HFFc6 (cell line): ENCODE results near the gene KIRREL3. TPM values are rescaled to one million over a fixed set of nuclear protein-coding genes. Genes with fewer than 3 reads are reported as not detected.

Source experiments
- DNase-seq: peaks from one replicate; pipeline ENCODE4 v3.0.0-alpha.2; 2018
- H3K27ac Mint-ChIP-seq: 2 replicates; pipeline ENCODE4 v1.8.0; 2020; ENCODE audit warnings: mild to moderate bottlenecking, mixed read lengths
- H3K27me3 Mint-ChIP-seq: 2 replicates; pipeline ENCODE4 v1.8.0; 2021; ENCODE audit warnings: mild to moderate bottlenecking, moderate library complexity, mixed read lengths; ENCODE audit not compliant: insufficient read depth
- H3K36me3 Mint-ChIP-seq: 2 replicates; pipeline ENCODE4 v1.8.0; 2021; ENCODE audit warnings: low read depth, mixed read lengths
- H3K4me1 Mint-ChIP-seq: 2 replicates; pipeline ENCODE4 v1.8.0; 2020; ENCODE audit warnings: low read depth, mixed read lengths
- H3K4me3 Mint-ChIP-seq: 2 replicates; pipeline ENCODE4 v1.8.0; 2020; ENCODE audit warnings: mild to moderate bottlenecking, moderate library complexity, mixed read lengths
- H3K9me3 Mint-ChIP-seq: 2 replicates; pipeline ENCODE4 v1.8.0; 2020; ENCODE audit warnings: mild to moderate bottlenecking, mixed read lengths
- total RNA-seq, 6 experiments: library from RNA; stranded (reverse); fragmentation: NEBNext Ultra II Directional; extraction: Animal tissue kit (Norgen Biotek cat#: 25700); gene quantifications; 2 replicates in 1 of 6; 3 replicates in 5 of 6; pipeline ENCODE4 v1.2.3, GENCODE V29; 2021
- TF ChIP-seq, protein P1 (sequence below): fragments of 200-600 bp; sonication (generic); IDR thresholded peaks from 2 replicates; pipeline ENCODE4 v1.5.0; 2021; ENCODE audit warnings: antibody characterized with exemption, mild to moderate bottlenecking

KIRREL3 gene
- total RNA-seq, 6 experiments from 2014 or later: 22.2 to 38.2 (median 33.2) TPM

DNA sequence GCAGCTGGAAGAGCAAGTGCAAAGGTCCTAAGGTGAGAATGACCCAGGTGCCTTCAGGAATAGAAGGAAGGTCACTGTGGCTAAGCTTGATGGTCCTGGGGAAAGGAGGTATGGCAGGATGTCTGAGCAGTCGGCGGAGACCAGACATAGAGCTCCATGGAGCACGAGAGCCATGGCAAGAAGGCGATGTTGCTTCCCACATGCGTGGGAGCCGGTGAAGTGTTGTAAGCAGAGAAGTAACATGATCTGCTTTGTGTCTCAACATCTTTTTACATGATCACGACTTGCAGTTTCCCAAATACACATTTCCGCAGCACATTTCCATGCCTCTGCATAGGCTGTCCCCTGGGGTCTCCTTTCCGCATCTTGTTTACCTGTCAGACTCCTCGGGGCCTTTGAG lies 231.9 kb downstream of the KIRREL3 start:
- H3K36me3 Mint-ChIP-seq: peaks cover 15% of the 10 kb centered on the region
- DNase-seq: no peak
- TF ChIP-seq, protein P1, sequence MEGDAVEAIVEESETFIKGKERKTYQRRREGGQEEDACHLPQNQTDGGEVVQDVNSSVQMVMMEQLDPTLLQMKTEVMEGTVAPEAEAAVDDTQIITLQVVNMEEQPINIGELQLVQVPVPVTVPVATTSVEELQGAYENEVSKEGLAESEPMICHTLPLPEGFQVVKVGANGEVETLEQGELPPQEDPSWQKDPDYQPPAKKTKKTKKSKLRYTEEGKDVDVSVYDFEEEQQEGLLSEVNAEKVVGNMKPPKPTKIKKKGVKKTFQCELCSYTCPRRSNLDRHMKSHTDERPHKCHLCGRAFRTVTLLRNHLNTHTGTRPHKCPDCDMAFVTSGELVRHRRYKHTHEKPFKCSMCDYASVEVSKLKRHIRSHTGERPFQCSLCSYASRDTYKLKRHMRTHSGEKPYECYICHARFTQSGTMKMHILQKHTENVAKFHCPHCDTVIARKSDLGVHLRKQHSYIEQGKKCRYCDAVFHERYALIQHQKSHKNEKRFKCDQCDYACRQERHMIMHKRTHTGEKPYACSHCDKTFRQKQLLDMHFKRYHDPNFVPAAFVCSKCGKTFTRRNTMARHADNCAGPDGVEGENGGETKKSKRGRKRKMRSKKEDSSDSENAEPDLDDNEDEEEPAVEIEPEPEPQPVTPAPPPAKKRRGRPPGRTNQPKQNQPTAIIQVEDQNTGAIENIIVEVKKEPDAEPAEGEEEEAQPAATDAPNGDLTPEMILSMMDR: no peak
- H3K4me1 Mint-ChIP-seq: peaks cover 30% of the 10 kb centered on the region
- no peak overlapping the region for H3K27ac Mint-ChIP-seq
- peaks cover 5% of the 10 kb centered on the region; the same call in 1 of the 2 replicates for H3K27me3 Mint-ChIP-seq
- no peaks in the 10 kb centered on the region for H3K9me3 Mint-ChIP-seq
- no peak overlapping the region for H3K4me3 Mint-ChIP-seq

DNA sequence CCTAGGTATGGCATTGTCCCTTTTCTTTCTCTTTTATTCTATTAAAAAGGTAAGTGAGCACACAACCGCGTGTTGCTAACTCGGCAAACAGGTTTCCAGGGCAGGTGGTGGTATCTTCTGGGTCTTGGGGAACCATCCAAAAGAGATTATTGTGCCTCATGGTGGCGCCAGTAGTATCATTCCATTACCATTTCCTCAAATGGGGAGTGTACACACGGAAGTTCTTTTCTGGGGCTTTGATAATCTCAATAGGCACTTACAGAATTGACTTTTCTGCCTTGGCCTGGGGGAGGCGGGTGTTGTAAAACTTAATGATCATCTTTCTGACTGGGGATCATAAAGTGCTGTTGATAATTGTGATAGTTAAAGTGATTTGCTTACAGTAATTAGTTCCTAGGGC lies 234.1 kb downstream of the KIRREL3 start:
- Mint-ChIP-seq H3K4me3 (no peak overlapping the region), H3K27ac (no peak overlapping the region), H3K9me3 (no peaks in the 10 kb centered on the region), H3K36me3 (peaks cover 5% of the 10 kb centered on the region), H3K27me3 (peaks cover 5% of the 10 kb centered on the region; the same call in 1 of the 2 replicates), H3K4me1 (peaks cover 23% of the 10 kb centered on the region)
- no peak for DNase-seq
- TF ChIP-seq, protein P1: no peak; the same call in 1 of the 2 replicates

DNA sequence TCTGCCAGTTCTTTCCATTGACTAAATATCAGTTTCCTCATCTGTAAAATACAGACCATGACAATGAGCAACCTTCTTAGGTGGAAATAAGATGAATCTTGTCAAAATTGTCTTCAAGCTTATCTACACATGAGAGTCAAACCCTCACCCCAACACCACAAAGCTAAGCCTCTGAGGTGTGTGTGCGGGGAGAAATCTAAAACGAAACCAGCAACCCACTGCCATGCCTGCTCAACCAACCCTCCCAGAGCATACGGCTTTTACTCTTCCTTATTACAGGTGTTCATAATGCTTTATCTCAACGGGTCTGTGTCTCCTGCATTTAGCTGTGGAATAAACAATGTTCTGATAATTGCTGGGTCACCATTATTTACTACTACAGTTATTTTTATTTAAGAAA lies 235.4 kb downstream of the KIRREL3 start:
- TF ChIP-seq, protein P1: no peak
- Mint-ChIP-seq H3K4me1 (peaks cover 11% of the 10 kb centered on the region; the same call in 1 of the 2 replicates), H3K9me3 (no peaks in the 10 kb centered on the region), H3K27ac (no peak overlapping the region), H3K27me3 (peaks cover 5% of the 10 kb centered on the region; the same call in 1 of the 2 replicates), H3K36me3 (peaks cover 5% of the 10 kb centered on the region), H3K4me3 (no peak overlapping the region)
- no peak for DNase-seq

DNA sequence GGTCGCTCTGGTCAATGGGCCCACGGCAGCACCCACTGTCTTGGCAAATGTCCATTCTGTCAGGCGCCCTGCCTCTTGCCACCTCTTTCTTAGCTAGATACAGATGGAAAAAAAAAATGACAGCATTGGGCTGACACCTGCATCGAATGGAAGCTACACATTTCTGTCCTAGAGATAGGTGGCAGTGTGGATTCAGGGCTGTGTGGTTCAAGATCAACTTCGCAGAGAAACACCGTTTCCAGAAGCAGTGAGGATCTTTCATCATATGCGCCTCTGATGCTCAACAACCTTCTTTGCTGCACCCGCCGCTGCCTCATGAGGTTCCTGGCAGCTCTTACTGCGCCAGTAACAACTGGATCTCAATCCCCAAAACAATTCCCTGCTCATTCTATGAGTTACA lies 236.3 kb downstream of the KIRREL3 start:
- no peak for DNase-seq
- no peak overlapping the region for H3K4me3 Mint-ChIP-seq
- H3K27me3 Mint-ChIP-seq: peaks cover 5% of the 10 kb centered on the region
- H3K4me1 Mint-ChIP-seq: peaks cover 11% of the 10 kb centered on the region; the same call in 1 of the 2 replicates
- H3K36me3 Mint-ChIP-seq: peaks cover 5% of the 10 kb centered on the region; the same call in 1 of the 2 replicates
- TF ChIP-seq, protein P1: 0 out of 2 replicates have a peak, but pooled peaks have one; percentile 13
- H3K9me3 Mint-ChIP-seq: no peaks in the 10 kb centered on the region
- H3K27ac Mint-ChIP-seq: no peak overlapping the region

DNA sequence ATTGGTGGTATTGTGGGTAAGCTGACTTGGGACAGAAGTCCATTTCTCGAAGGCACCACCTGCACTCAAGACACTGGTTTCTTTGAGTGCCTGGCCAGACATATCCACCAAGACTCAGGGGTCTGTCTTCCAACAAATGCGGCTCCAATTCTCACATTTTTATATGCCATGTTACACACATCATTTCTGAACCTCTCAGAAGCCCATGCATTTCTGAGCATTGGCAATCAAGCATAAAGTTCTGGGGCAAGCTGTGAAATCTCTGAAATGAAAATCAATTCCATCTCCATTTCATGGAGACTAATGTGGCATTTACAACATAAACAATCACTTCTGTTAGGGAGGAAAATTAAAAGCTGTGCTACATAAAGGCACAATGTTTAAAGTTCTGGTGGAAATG lies 243.7 kb downstream of the KIRREL3 start:
- Mint-ChIP-seq H3K4me3 (no peak overlapping the region), H3K27me3 (no peaks in the 10 kb centered on the region; the same call in 1 of the 2 replicates), H3K4me1 (peaks cover 10% of the 10 kb centered on the region), H3K36me3 (peaks cover 19% of the 10 kb centered on the region), H3K9me3 (no peaks in the 10 kb centered on the region), H3K27ac (no peak overlapping the region)
- no peak for DNase-seq
- TF ChIP-seq, protein P1: no peak
